ENCODE results near the gene ZNF133. TPM values are rescaled to one million over a fixed set of nuclear protein-coding genes. Genes with fewer than 3 reads are reported as not detected.

The ZNF133 gene
- total and polyA plus RNA-seq, 2 donors (not counting 3 experiments of a cell fraction or from before 2014, with no cell fraction given), result 11.1 to 13.8 TPM

- ChIA-PET POLR2A (no interaction called here), CTCF (interaction anchor here (1.8 kb wide), 1 partner anchor 9 kb away, joined by 4 read pairs; no protein-coding TSS in a partner anchor)
- DNase-seq (ENCODE audit: low read depth, low spot score), result no peak
- no peak for TF ChIP-seq GATA2 (IDR thresholded peaks at IDR 0.05; ENCODE audit: insufficient read depth, insufficient read length, low read depth, low read length)
- no peak for TF ChIP-seq CTCF (IDR thresholded peaks at IDR 0.05; ENCODE audit: extremely low read depth in 1 of 2, insufficient read depth in 1 of 2, low read depth in 1 of 2, low read length in 2 of 2)
- TF ChIP-seq MAX (IDR thresholded peaks at IDR 0.05; ENCODE audit: insufficient read depth, insufficient read length), result no peak
- TF ChIP-seq MYC (IDR thresholded peaks at IDR 0.05; ENCODE audit: low read depth, low read length), result no peak
- no peak for TF ChIP-seq POLR2A (IDR thresholded peaks at IDR 0.05; ENCODE audit: low read depth, low read length)
- no peak for TF ChIP-seq POLR2AphosphoS5 (IDR thresholded peaks at IDR 0.05; ENCODE audit: insufficient read depth, low read depth, low read length)
- no peak for TF ChIP-seq EZH2 (IDR thresholded peaks at IDR 0.05; ENCODE audit: borderline replicate concordance, low read depth, low read length, severe bottlenecking)
- TF ChIP-seq JUN (IDR thresholded peaks at IDR 0.05; ENCODE audit: borderline replicate concordance, insufficient read depth, insufficient read length, low read depth), result no peak
- TF ChIP-seq FOS (IDR thresholded peaks at IDR 0.05; ENCODE audit: borderline replicate concordance, insufficient read depth, low read length), result no peak
- peaks cover 2% of the 10 kb centered on the region for H3K79me2 ChIP-seq (ENCODE audit: control insufficient read depth, insufficient read depth, low read length)
- no peak overlapping the region for H3K4me3 ChIP-seq (replicated peaks in 1 of 3; ENCODE audit: insufficient read depth in 1 of 3, low read depth in 1 of 3, low read length in 3 of 3)
- H3K4me2 ChIP-seq (ENCODE audit: insufficient read depth, low read length), result no peak overlapping the region
- H3K9me1 ChIP-seq (replicated peaks; ENCODE audit: control insufficient read depth, extremely low read depth, insufficient read depth, low read length), result no peaks in the 10 kb centered on the region
- no peak for FAIRE-seq
- no peaks in the 10 kb centered on the region for H3K4me1 ChIP-seq (ENCODE audit: control insufficient read depth, extremely low read depth, insufficient read depth, low read length)
- dilution Hi-C loops (cut with MboI; ENCODE audit: extremely low pct_ligation_motif_present, low sequenced_read_pairs) (no loop called here), intact Hi-C loops (cut with micrococcal nuclease) (no loop called here)
- no peaks in the 10 kb centered on the region for H4K20me1 ChIP-seq (replicated peaks; ENCODE audit: control insufficient read depth, extremely low read depth, insufficient read depth, low read length)
- no peaks in the 10 kb centered on the region for H3K27me3 ChIP-seq (ENCODE audit: control insufficient read depth in 2 of 2, insufficient read depth in 2 of 2, low read length in 2 of 2)
- H3K27ac ChIP-seq (ENCODE audit: insufficient read depth, low read depth, low read length), result no peak overlapping the region
- H3K9ac ChIP-seq (replicated peaks; ENCODE audit: extremely low read depth, insufficient read depth, low read length), result no peak overlapping the region
- no TSS peak for BruUV-seq (replicated peaks)
- no peak overlapping the region for H2AFZ ChIP-seq (ENCODE audit: low read depth, low read length)
- peaks cover 2 to 4% of the 10 kb centered on the region in 2 experiments for H3K36me3 ChIP-seq (ENCODE audit: control insufficient read depth in 2 of 2, extremely low read depth in 1 of 2, insufficient read depth in 2 of 2, low read length in 2 of 2)
- H3K9me3 ChIP-seq (replicated peaks; ENCODE audit: control insufficient read depth, insufficient read depth, low read length), result no peaks in the 10 kb centered on the region
These were observed 11.0 kb downstream of the ZNF133 start for GRCh38 chr20:18299364-18299763.

Measured in endothelial cell of umbilical vein (primary cell).